Measurements from ENCODE around the gene EIF2B5. TPM values are rescaled to one million over a fixed set of nuclear protein-coding genes. Genes with fewer than 3 reads are reported as not detected.

Gene EIF2B5
- total and polyA plus RNA-seq, 2 of the 13 experiments (the other 11 are each of a cell fraction or from before 2014, with no cell fraction given) = 38.4 to 60.2 TPM

GRCh38 chr3:184134746-184135148 lies 411 bp upstream of the EIF2B5 start (continued):
- TF ChIP-seq ZNF407 (CRISPR knock-in tag; IDR thresholded peaks at IDR 0.05; ENCODE audit: not compliant biosample characterization) = no peak
- TF ChIP-seq RARG (CRISPR knock-in tag; IDR thresholded peaks at IDR 0.05; ENCODE audit: low read depth) = no peak
- no peak; the same call in 1 of the 2 replicates for TF ChIP-seq ZNF589 (CRISPR knock-in tag; conservative IDR thresholded peaks at IDR 0.05)
- TF ChIP-seq ZNF878 (CRISPR knock-in tag; IDR thresholded peaks at IDR 0.05) = peak; percentile 74
- TF ChIP-seq REXO4 (CRISPR knock-in tag; IDR thresholded peaks at IDR 0.05; ENCODE audit: borderline replicate concordance) = no peak
- TF ChIP-seq CREB1 (IDR thresholded peaks at IDR 0.05) = no peak
- TF ChIP-seq CREB1 (CRISPR knock-in tag; IDR thresholded peaks at IDR 0.05) = 0 out of 2 replicates have a peak, but pooled peaks have one; percentile 12
- TF ChIP-seq ZBTB37 (CRISPR knock-in tag; IDR thresholded peaks at IDR 0.05) = no peak
- no peak for TF ChIP-seq BCLAF1 (IDR thresholded peaks at IDR 0.05)
- TF ChIP-seq ZNF883 (CRISPR knock-in tag; IDR thresholded peaks at IDR 0.05; ENCODE audit: not compliant biosample characterization) = peak; percentile 70
- 0 out of 2 replicates have a peak, but pooled peaks have one; percentile 6 for TF ChIP-seq ZNF766 (CRISPR knock-in tag; IDR thresholded peaks at IDR 0.05; ENCODE audit: borderline replicate concordance)
- TF ChIP-seq MIER2 (CRISPR knock-in tag; IDR thresholded peaks at IDR 0.05) = no peak
- 0 out of 2 replicates have a peak, but pooled peaks have one; percentile 12 for TF ChIP-seq ZC3H13 (CRISPR knock-in tag; IDR thresholded peaks at IDR 0.05)
- no peak for TF ChIP-seq PBX2 (CRISPR knock-in tag; IDR thresholded peaks at IDR 0.05)
- TF ChIP-seq ZNF780A (CRISPR knock-in tag; IDR thresholded peaks at IDR 0.05) = 0 out of 2 replicates have a peak, but pooled peaks have one; percentile 10
- TF ChIP-seq ZBTB7B (CRISPR knock-in tag; IDR thresholded peaks at IDR 0.05) = peak; percentile 69; the same call in 1 of the 2 replicates
- no peak for TF ChIP-seq GATAD2A (CRISPR knock-in tag; IDR thresholded peaks at IDR 0.05)
